Fibroblast of lung (primary cell): ENCODE data around the gene PEPD.

Source experiments
- EZH2 ChIP-seq: IDR thresholded peaks from 2 replicates; pipeline ENCODE4 v1.5.1; 2012; ENCODE audit warnings: low read length, control low read depth, mild to moderate bottlenecking; ENCODE audit errors: missing control alignments
- TF ChIP-seq, protein P1 (sequence below), 2 donors: IDR thresholded peaks in 1 of 2; conservative IDR thresholded peaks in 1 of 2; 1 replicate in 1 of 2; 2 replicates in 1 of 2; pipeline ENCODE4 v1.5.1; 2011 to 2012; ENCODE audit warnings: low read length in 2 of 2, control low read depth in 1 of 2, inconsistent platforms in 1 of 2, low read depth in 1 of 2, mild to moderate bottlenecking in 1 of 2

- TF ChIP-seq, protein P1, sequence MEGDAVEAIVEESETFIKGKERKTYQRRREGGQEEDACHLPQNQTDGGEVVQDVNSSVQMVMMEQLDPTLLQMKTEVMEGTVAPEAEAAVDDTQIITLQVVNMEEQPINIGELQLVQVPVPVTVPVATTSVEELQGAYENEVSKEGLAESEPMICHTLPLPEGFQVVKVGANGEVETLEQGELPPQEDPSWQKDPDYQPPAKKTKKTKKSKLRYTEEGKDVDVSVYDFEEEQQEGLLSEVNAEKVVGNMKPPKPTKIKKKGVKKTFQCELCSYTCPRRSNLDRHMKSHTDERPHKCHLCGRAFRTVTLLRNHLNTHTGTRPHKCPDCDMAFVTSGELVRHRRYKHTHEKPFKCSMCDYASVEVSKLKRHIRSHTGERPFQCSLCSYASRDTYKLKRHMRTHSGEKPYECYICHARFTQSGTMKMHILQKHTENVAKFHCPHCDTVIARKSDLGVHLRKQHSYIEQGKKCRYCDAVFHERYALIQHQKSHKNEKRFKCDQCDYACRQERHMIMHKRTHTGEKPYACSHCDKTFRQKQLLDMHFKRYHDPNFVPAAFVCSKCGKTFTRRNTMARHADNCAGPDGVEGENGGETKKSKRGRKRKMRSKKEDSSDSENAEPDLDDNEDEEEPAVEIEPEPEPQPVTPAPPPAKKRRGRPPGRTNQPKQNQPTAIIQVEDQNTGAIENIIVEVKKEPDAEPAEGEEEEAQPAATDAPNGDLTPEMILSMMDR (conservative IDR thresholded peaks at IDR 0.05 in 1 of 2, IDR thresholded peaks at IDR 0.05 in 1 of 2; ENCODE audit: low read depth in 1 of 2, low read length in 2 of 2): no peak
- TF ChIP-seq EZH2: no peak
These were observed 53.0 kb downstream of the PEPD start for GRCh38 chr19:33468361-33469170.
